Ascending aorta (tissue), 2 donors: ENCODE measurements around the gene ADAT1. TPM values are rescaled to one million over a fixed set of nuclear protein-coding genes. Genes with fewer than 3 reads are reported as not detected.
A peak's percentile ranks its signal among the peaks of the same experiment; 100 is the strongest.

Experiments used
- DNase-seq, 2 donors: peaks; one replicate each; pipeline ENCODE4 v3.0.0-alpha.2; 2019; ENCODE audit warnings: low spot score in 2 of 2
- H3K27ac ChIP-seq, 2 donors: fragments of 200-600 bp; sonication (generic); one replicate each; pipeline ENCODE4 v1.5.1; 2016 to 2017; ENCODE audit warnings: mild to moderate bottlenecking in 1 of 2
- H3K27me3 ChIP-seq: fragments of 200-600 bp; sonication (generic); one replicate; pipeline ENCODE4 v1.5.1; 2017
- H3K36me3 ChIP-seq, 2 donors: fragments of 200-600 bp; sonication (generic); one replicate each; pipeline ENCODE4 v1.5.1; 2016
- H3K4me1 ChIP-seq, 2 donors: fragments of 200-600 bp; sonication (generic); one replicate each; pipeline ENCODE4 v1.5.1; 2016 to 2017; ENCODE audit warnings: mild to moderate bottlenecking in 1 of 2
- H3K4me3 ChIP-seq, 2 donors: fragments of 200-600 bp; sonication (generic); one replicate each; pipeline ENCODE4 v1.5.1; 2016 to 2017; ENCODE audit warnings: mild to moderate bottlenecking in 1 of 2
- H3K9me3 ChIP-seq, 2 donors: fragments of 200-600 bp; sonication (generic); one replicate each; pipeline ENCODE4 v1.5.1; 2016
- CTCF ChIP-seq, 3 experiments: fragments of 200-600 bp in 2 of 3; fragments of 450-650 bp in 1 of 3; sonication (generic) in 2 of 3; IDR thresholded peaks; one replicate each; pipeline ENCODE4 v1.5.1; 2016 to 2019; ENCODE audit warnings: antibody characterized with exemption in 3 of 3, mild to moderate bottlenecking in 1 of 3, moderate library complexity in 1 of 3
- intact Hi-C: fragments of 100-400 bp; cut with DNase I; formaldehyde crosslinking; loops from one replicate; pipeline ENCODE4 v1.15.1; 2023
- total RNA-seq: library from RNA; depleted of rRNA; stranded (reverse); fragments of >200 nt; gene quantifications from one replicate; pipeline ENCODE4 v1.1.0, GENCODE V29; 2016

The ADAT1 gene
- total RNA-seq, 1 donor from 2014 or later, result 21.2 TPM

GRCh38 chr16:75615619-75616018 lies 7.5 kb downstream of the ADAT1 start:
- Histone ChIP-seq H3K9me3 (no peaks in the 10 kb centered on the region), H3K27me3 (no peaks in the 10 kb centered on the region), H3K4me1 (peaks cover 0 to 3% of the 10 kb centered on the region in 2 donors), H3K27ac (no peak overlapping the region), H3K36me3 (peaks cover 62 to 88% of the 10 kb centered on the region in 2 donors), H3K4me3 (no peak overlapping the region)
- no peak for TF ChIP-seq CTCF (IDR thresholded peaks at IDR 0.05)
- DNase-seq, result no peak
- intact Hi-C loops, result no loop called here

GRCh38 chr16:75614066-75614897 lies 8.8 kb downstream of the ADAT1 start:
- DNase-seq, result no peak
- intact Hi-C loops, result no loop called here

GRCh38 chr16:75606507-75606906 lies 16.6 kb downstream of the ADAT1 start:
- Histone ChIP-seq H3K27me3 (no peaks in the 10 kb centered on the region), H3K36me3 (peaks cover 43 to 83% of the 10 kb centered on the region in 2 donors), H3K4me1 (no peaks in the 10 kb centered on the region), H3K27ac (no peak overlapping the region), H3K4me3 (no peak overlapping the region), H3K9me3 (no peaks in the 10 kb centered on the region)
- no peak for TF ChIP-seq CTCF (IDR thresholded peaks at IDR 0.05)
- intact Hi-C loops, result no loop called here
- no peak for DNase-seq

More at GRCh38 chr16:75614066-75614897, 8.8 kb downstream of the ADAT1 start:
- no peak overlapping the region for H3K4me3 ChIP-seq
- H3K36me3 ChIP-seq, result peaks cover 60 to 93% of the 10 kb centered on the region in 2 donors
- H3K27ac ChIP-seq, result no peak overlapping the region
- no peak for TF ChIP-seq CTCF (IDR thresholded peaks at IDR 0.05)
- no peaks in the 10 kb centered on the region for H3K27me3 ChIP-seq
- no peaks in the 10 kb centered on the region for H3K4me1 ChIP-seq
- H3K9me3 ChIP-seq, result no peaks in the 10 kb centered on the region

GRCh38 chr16:75603241-75603640 lies 19.8 kb downstream of the ADAT1 start:
- H3K9me3 ChIP-seq, result no peaks in the 10 kb centered on the region
- no peak for DNase-seq
- H3K36me3 ChIP-seq, result peaks cover 42 to 62% of the 10 kb centered on the region in 2 donors
- no peak for TF ChIP-seq CTCF (IDR thresholded peaks at IDR 0.05)
- intact Hi-C loops, result no loop called here
- no peaks in the 10 kb centered on the region for H3K27me3 ChIP-seq
- H3K4me1 ChIP-seq, result peaks cover 0 to 3% of the 10 kb centered on the region in 2 donors
- no peak overlapping the region for H3K27ac ChIP-seq
- H3K4me3 ChIP-seq, result no peak overlapping the region

- no peak overlapping the region for H3K4me3 ChIP-seq
- peak overlapping the region; percentile 53 to 77 for H3K27ac ChIP-seq
- no peaks in the 10 kb centered on the region for H3K9me3 ChIP-seq
- H3K36me3 ChIP-seq, result peaks cover 27 to 48% of the 10 kb centered on the region in 2 donors
- peaks cover 0 to 3% of the 10 kb centered on the region in 2 donors for H3K4me1 ChIP-seq
- intact Hi-C loops, result no loop called here
- no peak for DNase-seq
- no peaks in the 10 kb centered on the region for H3K27me3 ChIP-seq
- no peak for TF ChIP-seq CTCF (IDR thresholded peaks at IDR 0.05)
Observed at GRCh38 chr16:75599452-75600277, 23.4 kb downstream of the ADAT1 start.
